RWPE2 (cell line): Measurements from ENCODE around the gene CCNA2.

Experiments
- ATAC-seq: fragments of 200-7000 bp; cut with Tn5 transposase; 3 replicates; pipeline ENCODE4 v1.9.1; 2021; ENCODE audit warnings: low read depth
- DNase-seq: peaks from one replicate; pipeline ENCODE4 v3.0.0-alpha.2; 2020; ENCODE audit warnings: low spot score
- H3K27ac ChIP-seq: fragments of 450-650 bp; 2 replicates; pipeline ENCODE4 v1.5.1; 2017; ENCODE audit warnings: mild to moderate bottlenecking; ENCODE audit not compliant: poor library complexity, severe bottlenecking
- H3K27me3 ChIP-seq: fragments of 250-450 bp; sonication (Bioruptor Pico); 2 replicates; pipeline ENCODE4 v1.5.1; 2021; ENCODE audit warnings: mild to moderate bottlenecking, moderate library complexity; ENCODE audit not compliant: insufficient read depth, poor library complexity, severe bottlenecking
- H3K36me3 ChIP-seq: fragments of 250-450 bp; sonication (Bioruptor Pico); 2 replicates; pipeline ENCODE4 v1.5.1; 2020; ENCODE audit warnings: low read depth, mild to moderate bottlenecking, moderate library complexity
- H3K4me1 ChIP-seq: fragments of 250-450 bp; sonication (Bioruptor Pico); 2 replicates; pipeline ENCODE4 v1.5.1; 2021; ENCODE audit warnings: mild to moderate bottlenecking, moderate library complexity; ENCODE audit not compliant: insufficient read depth, poor library complexity, severe bottlenecking
- H3K4me3 ChIP-seq: fragments of 250-450 bp; sonication (Bioruptor Pico); 2 replicates; pipeline ENCODE4 v1.5.1; 2021; ENCODE audit warnings: mild to moderate bottlenecking, moderate library complexity; ENCODE audit not compliant: severe bottlenecking
- H3K9me3 ChIP-seq: fragments of 250-450 bp; sonication (Bioruptor Pico); 2 replicates; pipeline ENCODE4 v1.5.1; 2021; ENCODE audit warnings: mild to moderate bottlenecking, moderate library complexity; ENCODE audit not compliant: severe bottlenecking
- TF ChIP-seq, protein P1 (sequence below): fragments of 450-650 bp; IDR thresholded peaks from one replicate; pipeline ENCODE4 v1.5.1; 2017; ENCODE audit warnings: mild to moderate bottlenecking, moderate library complexity; ENCODE audit not compliant: poor library complexity, severe bottlenecking

Gene CCNA2

DNA sequence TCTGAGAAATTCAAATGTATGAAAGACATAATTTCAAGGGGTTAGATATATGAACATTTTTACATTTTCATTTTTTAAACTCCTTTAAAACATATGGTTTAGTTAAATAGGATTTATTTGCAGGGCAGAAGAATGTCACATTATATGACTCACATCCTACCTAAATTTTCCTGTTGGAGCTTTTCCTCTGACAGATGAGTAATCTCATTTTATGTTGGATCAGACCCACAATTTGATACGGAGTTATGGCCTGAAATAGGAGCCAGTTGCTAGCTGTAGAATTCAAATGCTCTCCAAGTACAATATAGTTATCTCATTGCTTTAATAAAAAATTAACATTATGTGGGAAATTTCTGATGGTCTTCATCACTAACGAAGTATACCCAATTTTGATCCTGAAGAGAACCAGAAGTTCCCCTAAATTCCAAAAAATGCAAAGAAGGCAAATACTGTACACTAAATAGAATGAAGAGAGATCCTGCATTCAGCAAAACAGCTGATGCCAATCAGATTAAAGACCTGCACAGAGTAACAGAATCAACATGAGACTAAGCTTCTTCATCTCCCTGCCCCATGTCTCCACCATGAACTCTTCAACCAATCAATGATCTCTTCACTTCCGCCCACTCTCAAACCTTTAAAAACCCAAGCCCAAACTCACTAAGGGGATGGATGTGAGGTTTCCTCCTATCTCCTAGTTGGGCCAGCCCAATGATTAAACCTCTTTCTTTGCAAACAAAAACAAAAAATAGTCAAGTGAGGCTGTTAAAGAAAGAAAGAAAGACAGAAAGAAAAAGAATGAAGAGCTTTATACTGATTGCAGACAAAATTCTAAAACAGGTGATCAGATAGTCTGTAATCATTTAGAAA lies 33.5 kb downstream of the CCNA2 start:
- no peak for DNase-seq
- peak; percentile 78 for ATAC-seq
- H3K4me3 ChIP-seq = no peak overlapping the region
- peak overlapping the region; percentile 74 for H3K27ac ChIP-seq
- no peaks in the 10 kb centered on the region for H3K36me3 ChIP-seq
- no peaks in the 10 kb centered on the region for H3K27me3 ChIP-seq
- TF ChIP-seq, protein P1, sequence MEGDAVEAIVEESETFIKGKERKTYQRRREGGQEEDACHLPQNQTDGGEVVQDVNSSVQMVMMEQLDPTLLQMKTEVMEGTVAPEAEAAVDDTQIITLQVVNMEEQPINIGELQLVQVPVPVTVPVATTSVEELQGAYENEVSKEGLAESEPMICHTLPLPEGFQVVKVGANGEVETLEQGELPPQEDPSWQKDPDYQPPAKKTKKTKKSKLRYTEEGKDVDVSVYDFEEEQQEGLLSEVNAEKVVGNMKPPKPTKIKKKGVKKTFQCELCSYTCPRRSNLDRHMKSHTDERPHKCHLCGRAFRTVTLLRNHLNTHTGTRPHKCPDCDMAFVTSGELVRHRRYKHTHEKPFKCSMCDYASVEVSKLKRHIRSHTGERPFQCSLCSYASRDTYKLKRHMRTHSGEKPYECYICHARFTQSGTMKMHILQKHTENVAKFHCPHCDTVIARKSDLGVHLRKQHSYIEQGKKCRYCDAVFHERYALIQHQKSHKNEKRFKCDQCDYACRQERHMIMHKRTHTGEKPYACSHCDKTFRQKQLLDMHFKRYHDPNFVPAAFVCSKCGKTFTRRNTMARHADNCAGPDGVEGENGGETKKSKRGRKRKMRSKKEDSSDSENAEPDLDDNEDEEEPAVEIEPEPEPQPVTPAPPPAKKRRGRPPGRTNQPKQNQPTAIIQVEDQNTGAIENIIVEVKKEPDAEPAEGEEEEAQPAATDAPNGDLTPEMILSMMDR = no peak
- H3K9me3 ChIP-seq = no peaks in the 10 kb centered on the region
- peaks cover 20% of the 10 kb centered on the region for H3K4me1 ChIP-seq

DNA sequence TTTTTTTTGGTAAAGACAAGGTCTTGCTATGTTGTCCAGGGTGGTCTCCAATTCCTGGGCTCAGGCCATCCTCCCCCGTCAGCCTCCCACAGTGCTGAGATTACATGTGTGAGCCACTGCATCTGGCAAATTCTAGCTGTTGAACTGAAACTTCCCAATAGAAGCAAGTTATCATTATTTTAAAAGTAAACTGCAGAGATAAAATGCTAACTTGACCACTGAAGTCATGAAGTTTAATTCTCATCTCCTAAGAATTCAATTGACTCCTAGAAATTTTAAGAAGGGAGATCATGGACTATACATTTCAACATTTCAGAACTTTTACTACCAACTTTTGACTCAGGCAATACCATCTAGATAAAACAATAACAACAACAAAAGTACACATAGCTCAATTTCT lies 34.2 kb downstream of the CCNA2 start:
- DNase-seq (no peak), ATAC-seq (no peak)
- peak overlapping the region; percentile 74 for H3K27ac ChIP-seq
- H3K9me3 ChIP-seq = no peaks in the 10 kb centered on the region
- no peaks in the 10 kb centered on the region for H3K27me3 ChIP-seq
- no peak overlapping the region for H3K4me3 ChIP-seq
- peaks cover 28% of the 10 kb centered on the region for H3K4me1 ChIP-seq
- H3K36me3 ChIP-seq = no peaks in the 10 kb centered on the region
- TF ChIP-seq, protein P1 = no peak

DNA sequence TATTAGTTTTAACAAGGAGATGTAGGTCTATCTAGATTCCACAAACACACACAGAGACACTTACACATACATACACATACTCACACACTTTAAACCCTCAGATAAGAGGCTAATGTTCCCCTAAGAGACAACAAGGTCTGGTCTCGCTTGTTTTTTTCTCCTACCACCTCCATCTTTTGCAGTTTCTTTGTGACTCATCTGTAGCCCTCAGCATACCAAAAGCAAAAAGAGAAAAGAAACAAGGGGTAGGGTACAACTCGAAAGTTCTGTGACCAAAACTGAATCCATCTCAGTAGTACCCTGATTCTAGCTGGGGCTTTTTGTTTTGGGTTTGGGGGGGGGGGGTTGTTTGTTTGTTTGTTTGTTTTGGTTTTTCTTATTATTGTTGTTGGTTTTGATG lies 34.8 kb downstream of the CCNA2 start:
- ATAC-seq (no peak), DNase-seq (no peak)
- Histone ChIP-seq H3K9me3 (no peaks in the 10 kb centered on the region), H3K27ac (peak overlapping the region; percentile 74), H3K4me1 (peaks cover 28% of the 10 kb centered on the region), H3K36me3 (no peaks in the 10 kb centered on the region), H3K27me3 (no peaks in the 10 kb centered on the region), H3K4me3 (no peak overlapping the region)
- TF ChIP-seq, protein P1 = no peak

- Histone ChIP-seq H3K4me1 (peaks cover 28% of the 10 kb centered on the region), H3K27ac (peak overlapping the region; percentile 51), H3K4me3 (no peak overlapping the region), H3K9me3 (no peaks in the 10 kb centered on the region), H3K27me3 (no peaks in the 10 kb centered on the region), H3K36me3 (no peaks in the 10 kb centered on the region)
- TF ChIP-seq, protein P1 = no peak
- DNase-seq (no peak), ATAC-seq (no peak)
Measured at GRCh38 chr4:121786221-121786620, 37.5 kb downstream of the CCNA2 start.

DNA sequence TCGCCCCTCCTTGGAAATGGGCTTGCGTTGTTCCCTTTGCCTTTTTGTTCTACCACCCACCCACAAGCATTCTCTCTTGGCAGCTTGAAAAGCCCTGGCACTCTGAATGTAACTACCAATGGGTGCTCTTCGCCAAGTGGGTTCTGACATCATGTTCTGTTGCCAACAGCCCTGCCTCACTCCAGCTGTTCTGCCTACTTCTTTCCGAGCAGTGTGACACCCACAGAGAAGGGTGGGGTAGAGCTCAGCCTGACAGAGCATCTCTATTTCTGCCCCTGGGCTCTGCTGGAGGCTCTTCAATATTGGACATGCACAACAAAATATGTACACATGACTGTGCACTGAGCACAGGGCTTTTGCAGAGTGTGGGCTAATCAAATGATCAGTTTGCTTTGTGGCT lies 38.2 kb downstream of the CCNA2 start:
- DNase-seq = no peak
- Histone ChIP-seq H3K4me3 (no peak overlapping the region), H3K27ac (peak overlapping the region; percentile 51), H3K4me1 (peaks cover 26% of the 10 kb centered on the region), H3K9me3 (no peaks in the 10 kb centered on the region), H3K36me3 (no peaks in the 10 kb centered on the region), H3K27me3 (no peaks in the 10 kb centered on the region)
- TF ChIP-seq, protein P1 = no peak
- no peak for ATAC-seq
